HepG2 (cell line): ENCODE results near the gene DDX39B. TPM values are rescaled to one million over a fixed set of nuclear protein-coding genes. Genes with fewer than 3 reads are reported as not detected.

Source experiments
- ATAC-seq: fragments of 200-7000 bp; cut with Tn5 transposase; 3 replicates; pipeline ENCODE4 v1.9.1; 2020; ENCODE audit warnings: mild to moderate bottlenecking, moderate library complexity
- BruUV-seq: library from RNA; stranded (reverse); fragments of 400-500 nt; replicated peaks from 2 replicates; lab custom pipeline; 2021; lab: Mats Ljungman, UMichigan
- CTCF ChIA-PET: fragments of 300-600 bp; formaldehyde crosslinking; extraction: SDS; loops from one replicate; lab custom pipeline; 2021; ENCODE audit warnings: low total read pairs, inconsistent platforms, low intra/inter-chr PET ratio; lab: Yijun Ruan, JAX
- POLR2A ChIA-PET: fragments of 350-600 bp; sonication (Branson Sonifier 250); formaldehyde crosslinking; loops from one replicate; lab custom pipeline; 2020; ENCODE audit warnings: antibody characterized with exemption, inconsistent platforms; lab: Yijun Ruan, JAX
- DNase-seq: peaks from one replicate; pipeline ENCODE4 v3.0.0-alpha.2; 2015; ENCODE audit warnings: low spot score
- FAIRE-seq: peaks from 3 replicates; lab custom pipeline; 2011; peaks lifted over from hg19 to GRCh38; lab: Jason Lieb, UNC
- H2AFZ ChIP-seq: one replicate; pipeline ENCODE4 v1.6.1; 2011; ENCODE audit warnings: low read length, inconsistent platforms
- H3K27ac ChIP-seq: fragments of 300-600 bp; 3 replicates; pipeline ENCODE4 v1.8.0; 2011; ENCODE audit warnings: mixed run types, mild to moderate bottlenecking, mixed read lengths, low read length, inconsistent platforms; ENCODE audit not compliant: insufficient read depth; ENCODE audit errors: extremely low read length
- H3K27me3 ChIP-seq, 2 experiments: fragments of 200-600 bp in 1 of 2; 2 replicates in 1 of 2; 3 replicates in 1 of 2; pipeline versions ENCODE4 v1.6.0 to v1.8.0; 2011; ENCODE audit warnings: low read length in 2 of 2, mild to moderate bottlenecking in 2 of 2, moderate library complexity in 2 of 2, inconsistent platforms in 1 of 2; ENCODE audit not compliant: insufficient read depth in 2 of 2, control insufficient read depth in 1 of 2
- H3K36me3 ChIP-seq, 2 experiments: fragments of 200-600 bp in 1 of 2; replicated peaks in 1 of 2; 2 replicates in 1 of 2; 3 replicates in 1 of 2; pipeline versions ENCODE4 v1.5.1 to v1.8.0; 2011; ENCODE audit warnings: low read length in 2 of 2, inconsistent platforms in 1 of 2; ENCODE audit not compliant: insufficient read depth in 2 of 2, control insufficient read depth in 1 of 2
- H3K4me1 ChIP-seq: 2 replicates; pipeline ENCODE4 v1.5.1; 2012; ENCODE audit warnings: low read length, inconsistent platforms; ENCODE audit not compliant: insufficient read depth
- H3K4me2 ChIP-seq: 2 replicates; pipeline ENCODE4 v1.6.0; 2011; ENCODE audit warnings: low read depth, low read length, inconsistent platforms
- H3K4me3 ChIP-seq, 3 experiments: fragments of 200-600 bp in 1 of 3; sonication (generic), shearing (Covaris generic) in 1 of 3; replicated peaks in 1 of 3; 2 replicates each; pipeline ENCODE4 v1.5.1; 2011 to 2016; ENCODE audit warnings: low read length in 3 of 3, inconsistent platforms in 2 of 3, low read depth in 2 of 3, mild to moderate bottlenecking in 2 of 3, control low read depth in 1 of 3, mixed read lengths in 1 of 3; ENCODE audit not compliant: insufficient read depth in 1 of 3
- H3K79me2 ChIP-seq: one replicate; pipeline ENCODE4 v1.6.1; 2011; ENCODE audit warnings: low read length, inconsistent platforms; ENCODE audit not compliant: insufficient read depth
- H3K9ac ChIP-seq: 2 replicates; pipeline ENCODE4 v1.6.0; 2011; ENCODE audit warnings: mild to moderate bottlenecking, low read depth, low read length, inconsistent platforms; ENCODE audit not compliant: insufficient read depth
- H3K9me3 ChIP-seq: 2 replicates; pipeline ENCODE4 v1.5.1; 2012; ENCODE audit warnings: mild to moderate bottlenecking, low read length
- H4K20me1 ChIP-seq: 2 replicates; pipeline ENCODE4 v1.6.0; 2011; ENCODE audit warnings: inconsistent platforms, mild to moderate bottlenecking, low read length, moderate library complexity; ENCODE audit not compliant: insufficient read depth
- ADNP ChIP-seq: sonication (generic); formaldehyde crosslinking; IDR thresholded peaks from 2 replicates; pipeline ENCODE4 v1.4.0; 2020; ENCODE audit warnings: missing genetic modification reagents
- ASH2L ChIP-seq: fragments of 300-600, 200-600 bp; sonication (generic); IDR thresholded peaks from 2 replicates; pipeline ENCODE4 v1.7.0; 2017; ENCODE audit warnings: low read depth, mild to moderate bottlenecking, moderate library complexity, mixed read lengths, low read length; ENCODE audit not compliant: insufficient read length
- ATF1 ChIP-seq: IDR thresholded peaks from 2 replicates; pipeline ENCODE4 v1.6.1; 2016; ENCODE audit warnings: mild to moderate bottlenecking, control low read depth
- CHD2 ChIP-seq: IDR thresholded peaks from 2 replicates; pipeline ENCODE4 v1.6.1; 2011; ENCODE audit warnings: low read depth, low read length, improper control_type of control experiment
- GLI4 ChIP-seq: sonication (generic); formaldehyde crosslinking; IDR thresholded peaks from 2 replicates; pipeline ENCODE4 v1.5.1; 2020; ENCODE audit warnings: missing genetic modification reagents, mild to moderate bottlenecking, moderate library complexity, borderline replicate concordance
- KLF16 ChIP-seq, 2 experiments: sonication (generic) in 1 of 2; formaldehyde crosslinking in 1 of 2; IDR thresholded peaks; 2 replicates each; pipeline versions ENCODE4 v1.6.1 to v1.8.0; 2016 to 2023; ENCODE audit warnings: missing genetic modification reagents in 2 of 2, missing compliant biosample characterization in 1 of 2
- NR1H2 ChIP-seq: sonication (generic); formaldehyde crosslinking; IDR thresholded peaks from 2 replicates; pipeline ENCODE4 v1.8.1; 2022; ENCODE audit warnings: low read depth, missing genetic modification reagents, borderline replicate concordance
- ONECUT2 ChIP-seq: sonication (generic); formaldehyde crosslinking; IDR thresholded peaks from 2 replicates; pipeline ENCODE4 v1.4.0; 2020; ENCODE audit warnings: missing genetic modification reagents
- SMYD3 ChIP-seq: sonication (generic); formaldehyde crosslinking; IDR thresholded peaks from 2 replicates; pipeline ENCODE4 v1.8.1; 2023; ENCODE audit warnings: mild to moderate bottlenecking, missing genetic modification reagents
- ZBTB3 ChIP-seq: sonication (generic); formaldehyde crosslinking; IDR thresholded peaks from 2 replicates; pipeline ENCODE4 v1.4.0; 2020; ENCODE audit warnings: low read depth, mild to moderate bottlenecking, moderate library complexity, missing genetic modification reagents, borderline replicate concordance
- ZNF451 ChIP-seq: sonication (generic); formaldehyde crosslinking; IDR thresholded peaks from 2 replicates; pipeline ENCODE4 v1.5.0; 2020; ENCODE audit warnings: mild to moderate bottlenecking, missing genetic modification reagents
- ZNF460 ChIP-seq: sonication (generic); formaldehyde crosslinking; IDR thresholded peaks from 2 replicates; pipeline ENCODE4 v1.5.1; 2020; ENCODE audit warnings: missing genetic modification reagents, mild to moderate bottlenecking, borderline replicate concordance
- ZNF605 ChIP-seq: sonication (generic); formaldehyde crosslinking; IDR thresholded peaks from 2 replicates; pipeline ENCODE4 v1.8.0; 2022; ENCODE audit warnings: mild to moderate bottlenecking, missing genetic modification reagents
- ZNF607 ChIP-seq: sonication (generic); formaldehyde crosslinking; IDR thresholded peaks from 2 replicates; pipeline ENCODE4 v1.5.1; 2020; ENCODE audit warnings: missing genetic modification reagents, mild to moderate bottlenecking, borderline replicate concordance
- ZNF879 ChIP-seq: sonication (generic); formaldehyde crosslinking; IDR thresholded peaks from 2 replicates; pipeline ENCODE4 v1.8.1; 2023; ENCODE audit warnings: missing genetic modification reagents
- ZSCAN20 ChIP-seq: sonication (generic); formaldehyde crosslinking; IDR thresholded peaks from 2 replicates; pipeline ENCODE4 v1.4.0; 2020; ENCODE audit warnings: missing genetic modification reagents, mild to moderate bottlenecking, borderline replicate concordance
- whole genome bisulfite sequencing: methylation state at CpG from one replicate; pipeline ENCODE4 v1.1.6; 2017; ENCODE audit warnings: low lambda C conversion rate; 5-methylcytosine and 5-hydroxymethylcytosine counted together
- in situ Hi-C: cut with HindIII; loops from 2 replicates; pipeline ENCODE4 v1.10.0; 2017; ENCODE audit warnings: low pct_unique_long_range_greater_than_20kb; ENCODE audit not compliant: extremely low pct_ligation_motif_present
- intact Hi-C: fragments of 100-400 bp; cut with micrococcal nuclease; formaldehyde crosslinking; loops from one replicate; pipeline ENCODE4 v1.10.0; 2022; ENCODE audit not compliant: unreplicated experiment
- polyA plus RNA-seq, 8 experiments: library from polyadenylated mRNA; depleted of rRNA in 3 of 8; stranded (reverse) in 7 of 8; unstranded in 1 of 8; fragments of >200 nt; fragmentation: Illumina TruSeq in 4 of 8; extraction: Trizol in 4 of 8; gene quantifications; 2 replicates each; pipeline versions ENCODE4 v1.2.1 to v1.2.3, GENCODE V29; 2011 to 2016; ENCODE audit warnings: low read depth in 4 of 8, missing spikeins in 1 of 8, mixed read lengths in 1 of 8; ENCODE audit not compliant: insufficient read depth in 1 of 8
- total RNA-seq, 5 experiments: library from RNA; depleted of rRNA; stranded (reverse); fragments of >200 nt; fragmentation: Illumina TruSeq; extraction: Trizol; gene quantifications; 2 replicates each; pipeline ENCODE4 v1.2.3, GENCODE V29; 2016; ENCODE audit warnings: low read depth in 1 of 5
- TF ChIP-seq, protein P1 (sequence below): IDR thresholded peaks from 2 replicates; pipeline ENCODE4 v1.6.1; 2016; ENCODE audit warnings: mild to moderate bottlenecking, missing biosample characterization, missing genetic modification reagents
- TF ChIP-seq, protein P2 (sequence below): sonication (generic); formaldehyde crosslinking; IDR thresholded peaks from 2 replicates; pipeline ENCODE4 v1.9.0; 2022; ENCODE audit warnings: low read depth, missing genetic modification reagents

Gene DDX39B
- total and polyA plus RNA-seq, 2 of the 13 experiments (the other 11 are each of a cell fraction or from before 2014, with no cell fraction given) = 570 to 678 TPM

DNA sequence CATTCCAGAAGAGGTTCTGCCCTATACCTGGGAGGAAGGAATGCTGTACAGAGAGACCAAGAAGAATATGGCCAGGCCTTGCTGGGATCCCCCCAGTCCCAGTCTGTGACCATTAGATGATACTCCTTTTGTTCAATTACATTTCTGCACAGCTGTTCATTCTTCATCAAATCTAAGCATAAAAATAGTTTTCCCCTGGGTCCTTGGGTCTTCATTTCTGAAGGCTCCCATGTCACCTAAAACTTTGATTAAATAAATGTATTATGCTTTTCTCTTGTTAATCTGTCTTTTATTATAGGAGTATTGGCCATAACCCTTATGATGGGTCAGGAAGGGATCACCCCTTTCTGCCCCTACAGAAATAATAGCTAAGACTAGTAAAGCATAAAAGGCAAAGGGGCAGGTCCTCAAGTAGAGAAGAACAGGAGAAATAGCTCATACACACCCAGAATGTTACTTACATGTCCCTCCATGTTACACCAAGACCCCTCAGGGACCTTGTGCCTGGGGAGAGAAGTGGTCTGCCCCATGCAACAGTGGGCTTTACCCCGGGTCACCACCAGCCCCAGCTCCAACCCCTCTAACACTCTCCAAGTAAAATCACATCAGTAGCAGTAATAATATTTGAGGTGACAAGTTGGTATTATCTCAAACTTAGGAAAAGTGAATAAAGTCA, 28.2 kb upstream of the DDX39B start:
- no peak for FAIRE-seq
- Histone ChIP-seq H3K9me3 (no peaks in the 10 kb centered on the region), H3K4me1 (peaks cover 9% of the 10 kb centered on the region), H3K36me3 (no peaks in the 10 kb centered on the region), H4K20me1 (no peaks in the 10 kb centered on the region), H2AFZ (no peak overlapping the region), H3K4me2 (no peak overlapping the region), H3K9ac (no peak overlapping the region), H3K27me3 (peaks cover 13 to 56% of the 10 kb centered on the region in 2 experiments), H3K79me2 (no peaks in the 10 kb centered on the region), H3K4me3 (no peak overlapping the region), H3K27ac (no peak overlapping the region)
- WGBS = 21% methylated on average over 1 of the region's 1 CpG
- CTCF ChIA-PET = no interaction called here
- in situ Hi-C loops (no loop called here), intact Hi-C loops (no loop called here)
- no TSS peak for BruUV-seq
- TF ChIP-seq ASH2L (no peak), ONECUT2 (CRISPR knock-in tag) (no peak), GLI4 (CRISPR knock-in tag) (no peak), NR1H2 (CRISPR knock-in tag) (no peak), ZNF451 (CRISPR knock-in tag) (no peak)
- DNase-seq = no peak
- POLR2A ChIA-PET = no interaction called here
- ATAC-seq = no peak

DNA sequence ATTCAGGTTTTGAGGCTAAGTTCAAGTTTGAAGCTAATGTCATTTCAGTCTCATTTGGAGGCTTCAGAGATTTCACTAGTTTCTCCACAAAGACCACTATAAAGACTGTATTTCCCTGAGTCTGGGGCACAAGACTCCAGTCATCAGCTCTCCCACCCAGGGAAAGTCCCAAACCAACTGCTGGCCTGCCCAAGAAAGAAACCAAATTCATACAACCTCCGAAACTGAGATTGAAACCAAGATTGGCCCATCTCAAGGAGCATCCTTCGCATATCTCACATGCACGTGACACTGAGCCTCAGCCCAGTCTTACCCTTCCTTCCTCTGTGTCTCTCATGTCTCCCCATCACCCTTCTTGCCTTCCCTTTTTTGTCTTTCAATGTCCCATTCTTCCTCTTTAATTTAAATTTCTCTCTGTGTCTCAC, 26.7 kb upstream of the DDX39B start:
- no peak for FAIRE-seq
- Histone ChIP-seq H3K79me2 (no peaks in the 10 kb centered on the region), H2AFZ (no peak overlapping the region), H3K36me3 (no peaks in the 10 kb centered on the region), H3K9me3 (no peaks in the 10 kb centered on the region), H3K9ac (no peak overlapping the region), H4K20me1 (no peaks in the 10 kb centered on the region), H3K4me3 (no peak overlapping the region), H3K27ac (no peak overlapping the region), H3K4me2 (no peak overlapping the region), H3K27me3 (peaks cover 11 to 42% of the 10 kb centered on the region in 2 experiments; a peak in 4 of 5 replicates), H3K4me1 (peaks cover 9% of the 10 kb centered on the region)
- intact Hi-C loops (no loop called here), in situ Hi-C loops (no loop called here)
- DNase-seq = no peak
- ATAC-seq = no peak
- ChIA-PET CTCF (no interaction called here), POLR2A (interaction anchor here (1.8 kb wide), 1 partner anchor 8 kb away, joined by 5 read pairs; no protein-coding TSS in a partner anchor)
- BruUV-seq = no TSS peak
- 47% methylated on average over 3 of the region's 3 CpGs for WGBS
- TF ChIP-seq ZBTB3 (CRISPR knock-in tag) = no peak
- TF ChIP-seq CHD2 = no peak
- no peak for TF ChIP-seq ZNF879 (CRISPR knock-in tag)
- TF ChIP-seq SMYD3 (CRISPR knock-in tag) = no peak
- TF ChIP-seq, protein P1, sequence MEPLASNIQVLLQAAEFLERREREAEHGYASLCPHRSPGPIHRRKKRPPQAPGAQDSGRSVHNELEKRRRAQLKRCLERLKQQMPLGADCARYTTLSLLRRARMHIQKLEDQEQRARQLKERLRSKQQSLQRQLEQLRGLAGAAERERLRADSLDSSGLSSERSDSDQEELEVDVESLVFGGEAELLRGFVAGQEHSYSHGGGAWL (CRISPR knock-in tag) = no peak
- TF ChIP-seq ATF1 (CRISPR knock-in tag) = no peak
- TF ChIP-seq ZNF605 (CRISPR knock-in tag) = no peak
- no peak for TF ChIP-seq KLF16 (CRISPR knock-in tag; IDR thresholded peaks at IDR 0.05)
- no peak for TF ChIP-seq ADNP (CRISPR knock-in tag)
- no peak for TF ChIP-seq ZNF607
- TF ChIP-seq, protein P2, sequence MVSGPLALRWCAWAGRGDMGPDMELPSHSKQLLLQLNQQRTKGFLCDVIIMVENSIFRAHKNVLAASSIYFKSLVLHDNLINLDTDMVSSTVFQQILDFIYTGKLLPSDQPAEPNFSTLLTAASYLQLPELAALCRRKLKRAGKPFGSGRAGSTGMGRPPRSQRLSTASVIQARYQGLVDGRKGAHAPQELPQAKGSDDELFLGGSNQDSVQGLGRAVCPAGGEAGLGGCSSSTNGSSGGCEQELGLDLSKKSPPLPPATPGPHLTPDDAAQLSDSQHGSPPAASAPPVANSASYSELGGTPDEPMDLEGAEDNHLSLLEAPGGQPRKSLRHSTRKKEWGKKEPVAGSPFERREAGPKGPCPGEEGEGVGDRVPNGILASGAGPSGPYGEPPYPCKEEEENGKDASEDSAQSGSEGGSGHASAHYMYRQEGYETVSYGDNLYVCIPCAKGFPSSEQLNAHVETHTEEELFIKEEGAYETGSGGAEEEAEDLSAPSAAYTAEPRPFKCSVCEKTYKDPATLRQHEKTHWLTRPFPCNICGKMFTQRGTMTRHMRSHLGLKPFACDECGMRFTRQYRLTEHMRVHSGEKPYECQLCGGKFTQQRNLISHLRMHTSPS (CRISPR knock-in tag) = no peak
- TF ChIP-seq ZSCAN20 (CRISPR knock-in tag) = no peak
- TF ChIP-seq ZNF460 (CRISPR knock-in tag) = no peak
